CD4-positive, alpha-beta T cell treated with Interleukin-4 for 4 hours (primary cell): ENCODE results near the gene ME2.
"Not testable (repeated sequence)": the region's sequence is repeated elsewhere in the genome, so short reads cannot be mapped to it uniquely, and the experiment has no call there.

Experiments
- DNase-seq: peaks from one replicate; pipeline ENCODE4 v3.0.0-alpha.2; 2020

The ME2 gene

GRCh38 chr18:50982086-50982801 is 103.3 kb downstream of the ME2 start:
- no peak for DNase-seq

GRCh38 chr18:50982802-50983179 is 103.9 kb downstream of the ME2 start:
- no peak for DNase-seq

GRCh38 chr18:50986360-50987087 is 107.6 kb downstream of the ME2 start:
- no peak for DNase-seq

- no peak for DNase-seq
These were observed 108.3 kb downstream of the ME2 start for GRCh38 chr18:50987261-50987660.

GRCh38 chr18:50989711-50990110 is 110.8 kb downstream of the ME2 start:
- no peak for DNase-seq

- no peak for DNase-seq
These were observed 113.4 kb downstream of the ME2 start for GRCh38 chr18:50992351-50992762.

GRCh38 chr18:50994031-50994430 is 115.1 kb downstream of the ME2 start:
- no peak for DNase-seq

- not testable (repeated sequence) for DNase-seq
These were observed 124.3 kb downstream of the ME2 start for GRCh38 chr18:51003174-51003573.
